Right lobe of liver (tissue), 4 donors: ENCODE measurements around the gene MRPL14.

Experiments
- POLR2A ChIP-seq: fragments of 450-650 bp; IDR thresholded peaks from one replicate; pipeline ENCODE4 v1.6.1; 2017; ENCODE audit warnings: antibody characterized with exemption, mild to moderate bottlenecking
- TF ChIP-seq, protein P1 (sequence below), 4 donors: fragments of 200-600 bp in 3 of 4; fragments of 450-650 bp in 1 of 4; IDR thresholded peaks; one replicate each; pipeline versions ENCODE4 v1.5.1 to v1.8.0; 2016 to 2022; ENCODE audit warnings: antibody characterized with exemption in 4 of 4, mild to moderate bottlenecking in 2 of 4
- donor health status: DM: no; HTN: no; CAD: no.
- donor health status: DM: no; HTN: no; CAD: no.
- donor health status: DM: no; HTN: yes; CAD: no.

DNA sequence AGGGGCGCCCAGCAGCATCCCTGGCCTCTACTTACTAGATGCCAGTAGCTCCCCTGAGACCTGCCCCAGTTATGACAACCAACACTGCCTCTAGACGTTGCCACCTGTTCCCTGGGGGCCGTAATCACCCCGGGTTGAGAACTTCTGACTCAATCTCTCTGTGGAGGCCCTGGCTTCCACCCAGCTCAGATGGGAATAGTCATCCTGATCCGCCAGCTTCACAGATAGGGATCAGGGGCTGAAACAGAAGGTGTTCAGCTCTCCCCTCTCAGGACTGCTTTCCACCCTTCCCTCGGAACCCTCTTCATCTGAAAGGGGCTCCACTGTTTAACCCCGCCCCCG is 34.7 kb upstream of the MRPL14 start:
- TF ChIP-seq, protein P1, sequence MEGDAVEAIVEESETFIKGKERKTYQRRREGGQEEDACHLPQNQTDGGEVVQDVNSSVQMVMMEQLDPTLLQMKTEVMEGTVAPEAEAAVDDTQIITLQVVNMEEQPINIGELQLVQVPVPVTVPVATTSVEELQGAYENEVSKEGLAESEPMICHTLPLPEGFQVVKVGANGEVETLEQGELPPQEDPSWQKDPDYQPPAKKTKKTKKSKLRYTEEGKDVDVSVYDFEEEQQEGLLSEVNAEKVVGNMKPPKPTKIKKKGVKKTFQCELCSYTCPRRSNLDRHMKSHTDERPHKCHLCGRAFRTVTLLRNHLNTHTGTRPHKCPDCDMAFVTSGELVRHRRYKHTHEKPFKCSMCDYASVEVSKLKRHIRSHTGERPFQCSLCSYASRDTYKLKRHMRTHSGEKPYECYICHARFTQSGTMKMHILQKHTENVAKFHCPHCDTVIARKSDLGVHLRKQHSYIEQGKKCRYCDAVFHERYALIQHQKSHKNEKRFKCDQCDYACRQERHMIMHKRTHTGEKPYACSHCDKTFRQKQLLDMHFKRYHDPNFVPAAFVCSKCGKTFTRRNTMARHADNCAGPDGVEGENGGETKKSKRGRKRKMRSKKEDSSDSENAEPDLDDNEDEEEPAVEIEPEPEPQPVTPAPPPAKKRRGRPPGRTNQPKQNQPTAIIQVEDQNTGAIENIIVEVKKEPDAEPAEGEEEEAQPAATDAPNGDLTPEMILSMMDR (IDR thresholded peaks at IDR 0.05), result no peak
- TF ChIP-seq POLR2A, result no peak
